Endodermal cell (in vitro differentiated cells): ENCODE results near the gene AVL9. TPM values are rescaled to one million over a fixed set of nuclear protein-coding genes. Genes with fewer than 3 reads are reported as not detected.

ENCODE experiments used
- DNase-seq: peaks from one replicate; pipeline ENCODE4 v3.0.0-alpha.2; 2017
- H3K27ac ChIP-seq: 2 replicates; pipeline ENCODE4 v1.5.1; 2013; ENCODE audit warnings: mild to moderate bottlenecking, low read depth, low read length, moderate library complexity
- H3K27me3 ChIP-seq: 2 replicates; pipeline ENCODE4 v1.6.1; 2013; ENCODE audit warnings: mild to moderate bottlenecking, low read length, moderate library complexity; ENCODE audit not compliant: insufficient read depth, control insufficient read depth, poor library complexity, severe bottlenecking
- H3K36me3 ChIP-seq: 2 replicates; pipeline ENCODE4 v1.7.0; 2013; ENCODE audit warnings: mild to moderate bottlenecking, low read length, moderate library complexity; ENCODE audit not compliant: control insufficient read depth, insufficient read depth
- H3K4me1 ChIP-seq: one replicate; pipeline ENCODE4 v1.7.0; 2013; ENCODE audit warnings: low read length; ENCODE audit not compliant: control insufficient read depth, insufficient read depth
- H3K4me3 ChIP-seq: 2 replicates; pipeline ENCODE4 v1.5.1; 2013; ENCODE audit warnings: mild to moderate bottlenecking, low read length, moderate library complexity
- H3K9ac ChIP-seq: 2 replicates; pipeline ENCODE4 v1.6.1; 2013; ENCODE audit warnings: mild to moderate bottlenecking, low read length, moderate library complexity; ENCODE audit not compliant: poor library complexity, severe bottlenecking; ENCODE audit errors: extremely low read depth
- H3K9me3 ChIP-seq: 2 replicates; pipeline ENCODE4 v1.6.1; 2013; ENCODE audit warnings: mild to moderate bottlenecking, low read length, moderate library complexity; ENCODE audit not compliant: control insufficient read depth
- H3K27ac Mint-ChIP-seq: 2 replicates; pipeline ENCODE4 v1.8.0; 2020; ENCODE audit warnings: mixed read lengths
- H3K27me3 Mint-ChIP-seq: 2 replicates; pipeline ENCODE4 v1.8.0; 2021; ENCODE audit warnings: mild to moderate bottlenecking, mixed read lengths; ENCODE audit not compliant: insufficient read depth
- H3K36me3 Mint-ChIP-seq: 2 replicates; pipeline ENCODE4 v1.8.0; 2020; ENCODE audit warnings: low read depth, mixed read lengths
- H3K4me1 Mint-ChIP-seq: 2 replicates; pipeline ENCODE4 v1.8.0; 2020; ENCODE audit warnings: mixed read lengths
- H3K4me3 Mint-ChIP-seq: 2 replicates; pipeline ENCODE4 v1.8.0; 2020; ENCODE audit warnings: mild to moderate bottlenecking, moderate library complexity, mixed read lengths
- H3K9me3 Mint-ChIP-seq: 2 replicates; pipeline ENCODE4 v1.8.0; 2020; ENCODE audit warnings: mild to moderate bottlenecking, mixed read lengths
- WGBS, 2 experiments: methylation state at CpG; one replicate each; pipeline versions ENCODE4 v1.1.5 to v1.1.7; 2013; ENCODE audit warnings: missing lambda C conversion rate in 2 of 2, mixed read lengths in 1 of 2; ENCODE audit not compliant: insufficient coverage in 1 of 2, insufficient read length in 1 of 2; 5-methylcytosine and 5-hydroxymethylcytosine counted together
- total RNA-seq, 2 donors: library from RNA; stranded (reverse); fragmentation: NEBNext Ultra II Directional in 1 of 2; extraction: Animal tissue kit (Norgen Biotek cat#: 25700) in 1 of 2; gene quantifications; 2 replicates in 1 of 2; 3 replicates in 1 of 2; pipeline ENCODE4 v1.2.1, GENCODE V29; 2021
- TF ChIP-seq, protein P1 (sequence below): fragments of 200-600 bp; sonication (generic); conservative IDR thresholded peaks from 2 replicates; pipeline ENCODE4 v1.5.0; 2021; ENCODE audit warnings: antibody characterized with exemption, mild to moderate bottlenecking

AVL9 gene
- total RNA-seq, 2 donors from 2014 or later: 44.0 to 54.5 TPM

DNA sequence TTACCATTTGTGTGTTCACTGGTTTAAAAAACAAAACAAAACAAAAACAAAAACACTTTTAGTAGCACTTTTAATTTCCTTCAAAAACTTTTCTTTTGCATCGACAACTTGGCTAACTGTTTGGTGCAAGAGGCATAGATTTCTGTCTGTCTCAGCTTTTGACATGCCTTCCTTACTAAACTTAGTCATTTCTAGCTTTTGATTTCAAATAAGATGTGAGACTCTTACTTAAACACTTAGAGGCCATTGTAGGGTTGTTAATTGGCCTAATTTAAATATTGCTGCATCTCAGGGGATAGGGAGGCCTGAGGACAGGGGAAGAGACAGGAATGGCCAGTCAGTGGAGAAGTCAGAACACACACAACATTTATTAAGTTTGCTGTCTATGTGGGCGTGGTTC lies 66.3 kb downstream of the AVL9 start:
- H3K9me3 ChIP-seq: no peaks in the 10 kb centered on the region
- H3K4me1 ChIP-seq: no peaks in the 10 kb centered on the region
- no peak for DNase-seq
- no peak overlapping the region for H3K27ac ChIP-seq
- Mint-ChIP-seq H3K9me3 (no peaks in the 10 kb centered on the region), H3K4me1 (no peaks in the 10 kb centered on the region), H3K36me3 (peaks cover 43% of the 10 kb centered on the region), H3K4me3 (no peak overlapping the region), H3K27me3 (no peaks in the 10 kb centered on the region), H3K27ac (no peak overlapping the region)
- no peaks in the 10 kb centered on the region for H3K27me3 ChIP-seq
- TF ChIP-seq, protein P1, sequence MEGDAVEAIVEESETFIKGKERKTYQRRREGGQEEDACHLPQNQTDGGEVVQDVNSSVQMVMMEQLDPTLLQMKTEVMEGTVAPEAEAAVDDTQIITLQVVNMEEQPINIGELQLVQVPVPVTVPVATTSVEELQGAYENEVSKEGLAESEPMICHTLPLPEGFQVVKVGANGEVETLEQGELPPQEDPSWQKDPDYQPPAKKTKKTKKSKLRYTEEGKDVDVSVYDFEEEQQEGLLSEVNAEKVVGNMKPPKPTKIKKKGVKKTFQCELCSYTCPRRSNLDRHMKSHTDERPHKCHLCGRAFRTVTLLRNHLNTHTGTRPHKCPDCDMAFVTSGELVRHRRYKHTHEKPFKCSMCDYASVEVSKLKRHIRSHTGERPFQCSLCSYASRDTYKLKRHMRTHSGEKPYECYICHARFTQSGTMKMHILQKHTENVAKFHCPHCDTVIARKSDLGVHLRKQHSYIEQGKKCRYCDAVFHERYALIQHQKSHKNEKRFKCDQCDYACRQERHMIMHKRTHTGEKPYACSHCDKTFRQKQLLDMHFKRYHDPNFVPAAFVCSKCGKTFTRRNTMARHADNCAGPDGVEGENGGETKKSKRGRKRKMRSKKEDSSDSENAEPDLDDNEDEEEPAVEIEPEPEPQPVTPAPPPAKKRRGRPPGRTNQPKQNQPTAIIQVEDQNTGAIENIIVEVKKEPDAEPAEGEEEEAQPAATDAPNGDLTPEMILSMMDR: no peak
- peaks cover 60% of the 10 kb centered on the region for H3K36me3 ChIP-seq
- 90 to 100% methylated on average over 1 to 2 of the region's 2 CpGs for WGBS, 2 experiments
- H3K4me3 ChIP-seq: no peak overlapping the region
- H3K9ac ChIP-seq: no peak overlapping the region

DNA sequence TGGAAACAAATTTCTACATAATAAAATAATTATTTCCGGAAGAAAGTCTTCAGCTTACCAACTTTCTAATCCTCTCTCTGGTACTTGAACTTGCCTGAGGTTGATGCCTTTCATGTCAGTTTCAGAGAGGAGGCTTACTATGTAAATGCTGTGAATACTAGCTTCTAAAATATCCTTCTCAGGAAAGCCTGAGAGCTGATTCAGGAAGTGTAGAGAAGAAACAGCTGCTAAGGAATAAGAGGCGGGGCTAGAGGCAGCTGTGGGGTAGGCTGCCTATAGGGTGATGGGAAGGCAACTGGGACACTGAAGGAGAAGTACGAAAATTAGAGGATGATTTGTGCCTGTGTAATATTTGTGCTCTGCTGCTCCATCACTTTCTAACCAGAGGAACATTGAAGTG lies 69.3 kb downstream of the AVL9 start:
- Histone ChIP-seq H3K27me3 (no peaks in the 10 kb centered on the region), H3K27ac (no peak overlapping the region), H3K9ac (no peak overlapping the region), H3K9me3 (no peaks in the 10 kb centered on the region), H3K4me1 (no peaks in the 10 kb centered on the region), H3K36me3 (peaks cover 44% of the 10 kb centered on the region), H3K4me3 (no peak overlapping the region)
- Mint-ChIP-seq H3K4me3 (no peak overlapping the region), H3K27ac (peak overlapping the region; percentile 3), H3K27me3 (no peaks in the 10 kb centered on the region), H3K36me3 (peaks cover 27% of the 10 kb centered on the region), H3K9me3 (no peaks in the 10 kb centered on the region), H3K4me1 (no peaks in the 10 kb centered on the region)
- 92% methylated on average over 1 of the region's 3 CpGs; no CpG with 5 or more reads in 1 of the 2 experiments for WGBS, 2 experiments
- TF ChIP-seq, protein P1: no peak
- no peak for DNase-seq

DNA sequence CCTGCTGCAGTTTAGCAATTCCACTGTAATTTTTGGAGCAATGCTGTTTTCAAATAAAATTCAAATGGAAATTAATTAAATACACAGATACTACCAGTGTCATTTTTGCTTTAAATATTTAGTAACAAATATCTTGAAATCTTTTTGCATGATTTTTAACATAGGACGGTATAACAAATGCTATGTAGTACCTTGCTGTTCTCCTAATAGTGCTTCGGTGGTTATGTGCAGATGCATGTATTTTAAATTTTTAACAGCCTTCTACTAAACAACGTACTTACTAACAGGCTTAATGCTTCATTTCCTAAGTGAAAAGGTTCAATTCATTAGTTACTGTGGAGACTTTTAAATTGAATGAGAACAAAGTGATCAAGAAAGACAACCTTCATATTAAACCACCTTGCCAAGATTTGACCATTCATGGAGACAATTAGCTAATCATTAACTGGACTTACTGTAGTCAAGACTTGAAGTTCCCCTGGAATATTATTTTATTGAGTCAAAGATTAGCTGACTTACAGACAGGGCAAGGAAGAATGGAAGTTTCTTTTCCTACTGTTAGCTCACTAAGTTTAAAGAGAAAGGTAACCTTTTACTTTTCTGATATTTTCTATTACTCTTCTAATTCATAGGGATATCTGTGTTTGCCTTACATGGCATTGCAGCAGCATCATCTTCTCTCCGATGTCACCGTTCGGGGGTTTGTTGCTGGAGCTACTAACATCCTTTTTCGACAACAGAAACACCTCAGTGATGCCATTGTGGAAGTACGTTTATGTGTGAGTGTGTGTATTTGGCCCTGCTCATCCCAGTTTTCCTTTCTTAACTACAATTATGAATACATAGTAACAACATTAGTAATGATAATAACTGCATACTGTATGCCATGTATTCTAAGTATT lies 74.3 kb downstream of the AVL9 start:
- Mint-ChIP-seq H3K27ac (no peak overlapping the region), H3K4me1 (peaks cover 4% of the 10 kb centered on the region), H3K4me3 (no peak overlapping the region), H3K36me3 (peaks cover 31% of the 10 kb centered on the region), H3K27me3 (no peaks in the 10 kb centered on the region), H3K9me3 (no peaks in the 10 kb centered on the region)
- H3K27ac ChIP-seq: no peak overlapping the region
- no peak overlapping the region for H3K9ac ChIP-seq
- H3K4me1 ChIP-seq: no peaks in the 10 kb centered on the region
- H3K27me3 ChIP-seq: no peaks in the 10 kb centered on the region
- H3K4me3 ChIP-seq: no peak overlapping the region
- TF ChIP-seq, protein P1: no peak
- no peaks in the 10 kb centered on the region for H3K9me3 ChIP-seq
- 97% methylated on average over 7 of the region's 8 CpGs; no CpG with 5 or more reads in 1 of the 2 experiments for WGBS, 2 experiments
- DNase-seq: no peak
- H3K36me3 ChIP-seq: peaks cover 24% of the 10 kb centered on the region
